Muscle layer of colon (tissue), 2 donors: Measurements from ENCODE around the gene SSC4D.
"Not testable (repeated sequence)": the region's sequence is repeated elsewhere in the genome, so short reads cannot be mapped to it uniquely, and the experiment has no call there.

Experiments
- H3K27ac ChIP-seq: one replicate; pipeline ENCODE4 v1.7.0; 2013; ENCODE audit warnings: low read depth, mild to moderate bottlenecking, low read length, moderate library complexity
- H3K27me3 ChIP-seq, 2 donors: one replicate each; pipeline ENCODE4 v1.7.0; 2013; ENCODE audit warnings: low read length in 2 of 2, mild to moderate bottlenecking in 2 of 2; ENCODE audit not compliant: insufficient read depth in 2 of 2, control insufficient read depth in 1 of 2
- H3K36me3 ChIP-seq: one replicate; pipeline ENCODE4 v1.7.0; 2013; ENCODE audit warnings: mild to moderate bottlenecking, low read length; ENCODE audit not compliant: insufficient read depth
- H3K4me1 ChIP-seq: one replicate; pipeline ENCODE4 v1.7.0; 2013; ENCODE audit warnings: mild to moderate bottlenecking, low read length; ENCODE audit not compliant: insufficient read depth
- H3K4me3 ChIP-seq, 2 donors: one replicate each; pipeline ENCODE4 v1.7.0; 2013; ENCODE audit warnings: low read length in 2 of 2, low read depth in 1 of 2, mild to moderate bottlenecking in 1 of 2, moderate library complexity in 1 of 2
- H3K9ac ChIP-seq: one replicate; pipeline ENCODE4 v1.7.0; 2013; ENCODE audit warnings: low read length
- H3K9me3 ChIP-seq: one replicate; pipeline ENCODE4 v1.7.0; 2013; ENCODE audit warnings: mild to moderate bottlenecking, low read length
- donor health status: abdominal sarcoma.
- donor health status: Adenocarcinoma of cecum.

The SSC4D gene

GRCh38 chr7:76428868-76429805 lies 19.6 kb upstream of the SSC4D start:
- Histone ChIP-seq H3K4me1 (no peaks in the 10 kb centered on the region), H3K27me3 (peaks cover 0 to 8% of the 10 kb centered on the region in 2 donors), H3K9me3 (no peaks in the 10 kb centered on the region), H3K27ac (no peak overlapping the region), H3K4me3 (no peak overlapping the region), H3K36me3 (no peaks in the 10 kb centered on the region), H3K9ac (no peak overlapping the region)

DNA sequence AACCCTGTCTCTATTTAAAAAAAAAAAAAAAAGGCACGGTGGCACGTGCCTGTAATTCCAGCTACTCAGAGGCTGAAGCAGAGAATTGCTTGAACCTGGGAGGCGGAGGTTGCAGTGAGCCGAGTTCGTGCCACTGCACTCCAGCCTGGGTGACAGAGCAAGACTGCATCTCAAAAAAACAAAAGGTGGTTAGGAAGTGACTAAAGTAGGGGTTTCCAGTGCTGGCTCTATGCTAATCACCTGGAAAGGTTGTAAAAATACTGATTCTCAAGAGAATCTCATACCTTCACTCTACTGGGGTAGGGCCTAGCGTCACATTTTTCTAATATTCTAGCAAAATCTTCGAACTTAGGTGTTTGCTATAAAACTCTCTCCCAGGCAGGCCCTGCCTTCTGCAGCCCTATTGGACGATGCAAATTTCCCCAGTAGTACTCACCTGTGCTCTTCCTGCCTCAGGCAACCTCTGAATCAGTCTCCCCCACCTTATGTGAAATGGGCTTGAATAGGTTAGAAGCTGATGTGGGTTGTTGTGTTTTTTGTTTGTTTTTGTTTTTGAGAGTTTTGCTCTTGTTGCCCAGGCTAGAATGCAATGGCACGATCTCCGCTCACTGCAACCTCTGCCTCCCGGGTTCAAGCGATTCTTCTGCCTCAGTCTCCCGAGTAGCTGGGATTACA lies 18.8 kb upstream of the SSC4D start:
- H3K4me3 ChIP-seq: no peak overlapping the region
- peaks cover 0 to 8% of the 10 kb centered on the region in 2 donors for H3K27me3 ChIP-seq
- no peaks in the 10 kb centered on the region for H3K4me1 ChIP-seq
- no peaks in the 10 kb centered on the region for H3K9me3 ChIP-seq
- H3K36me3 ChIP-seq: no peaks in the 10 kb centered on the region
- H3K27ac ChIP-seq: no peak overlapping the region
- H3K9ac ChIP-seq: no peak overlapping the region

GRCh38 chr7:76427635-76428034 lies 18.1 kb upstream of the SSC4D start:
- H3K9me3 ChIP-seq: no peaks in the 10 kb centered on the region
- H3K4me1 ChIP-seq: no peaks in the 10 kb centered on the region
- peaks cover 0 to 8% of the 10 kb centered on the region in 2 donors for H3K27me3 ChIP-seq
- no peak overlapping the region for H3K9ac ChIP-seq
- H3K4me3 ChIP-seq: no peak overlapping the region
- no peaks in the 10 kb centered on the region for H3K36me3 ChIP-seq
- H3K27ac ChIP-seq: no peak overlapping the region

DNA sequence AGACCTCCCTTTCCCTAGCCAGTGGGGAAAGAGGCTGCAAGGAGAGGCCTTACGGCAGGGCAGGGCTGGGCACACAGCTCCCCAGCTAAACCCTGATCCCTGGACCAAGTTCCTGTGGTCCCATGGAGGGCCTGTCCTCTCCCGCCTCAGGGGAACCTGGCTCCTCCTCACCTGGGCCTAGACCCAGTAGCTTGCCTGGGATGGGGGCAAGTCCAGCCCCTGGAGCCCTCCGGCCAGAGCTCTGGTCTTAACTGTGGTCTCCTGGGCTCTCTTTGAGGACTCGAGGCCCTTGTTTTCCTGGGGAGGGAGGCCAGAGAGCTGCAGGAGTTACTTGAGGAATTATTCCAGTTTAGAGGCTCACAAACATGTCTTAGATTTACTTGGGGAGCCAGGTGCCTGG lies 16.7 kb upstream of the SSC4D start:
- peaks cover 0 to 8% of the 10 kb centered on the region in 2 donors for H3K27me3 ChIP-seq
- H3K27ac ChIP-seq: no peak overlapping the region
- no peaks in the 10 kb centered on the region for H3K9me3 ChIP-seq
- no peak overlapping the region for H3K9ac ChIP-seq
- H3K4me1 ChIP-seq: no peaks in the 10 kb centered on the region
- H3K36me3 ChIP-seq: no peaks in the 10 kb centered on the region
- H3K4me3 ChIP-seq: no peak overlapping the region

GRCh38 chr7:76425558-76425957 lies 16.1 kb upstream of the SSC4D start:
- not testable (repeated sequence) for H3K4me1 ChIP-seq, H3K9ac ChIP-seq, H3K27ac ChIP-seq, H3K4me3 ChIP-seq, H3K36me3 ChIP-seq, H3K9me3 ChIP-seq, H3K27me3 ChIP-seq

GRCh38 chr7:76425156-76425555 lies 15.7 kb upstream of the SSC4D start:
- Histone ChIP-seq H3K9ac (no peak overlapping the region), H3K27me3 (peaks cover 0 to 8% of the 10 kb centered on the region in 2 donors), H3K36me3 (no peaks in the 10 kb centered on the region), H3K27ac (no peak overlapping the region), H3K9me3 (no peaks in the 10 kb centered on the region), H3K4me3 (no peak overlapping the region), H3K4me1 (no peaks in the 10 kb centered on the region)

DNA sequence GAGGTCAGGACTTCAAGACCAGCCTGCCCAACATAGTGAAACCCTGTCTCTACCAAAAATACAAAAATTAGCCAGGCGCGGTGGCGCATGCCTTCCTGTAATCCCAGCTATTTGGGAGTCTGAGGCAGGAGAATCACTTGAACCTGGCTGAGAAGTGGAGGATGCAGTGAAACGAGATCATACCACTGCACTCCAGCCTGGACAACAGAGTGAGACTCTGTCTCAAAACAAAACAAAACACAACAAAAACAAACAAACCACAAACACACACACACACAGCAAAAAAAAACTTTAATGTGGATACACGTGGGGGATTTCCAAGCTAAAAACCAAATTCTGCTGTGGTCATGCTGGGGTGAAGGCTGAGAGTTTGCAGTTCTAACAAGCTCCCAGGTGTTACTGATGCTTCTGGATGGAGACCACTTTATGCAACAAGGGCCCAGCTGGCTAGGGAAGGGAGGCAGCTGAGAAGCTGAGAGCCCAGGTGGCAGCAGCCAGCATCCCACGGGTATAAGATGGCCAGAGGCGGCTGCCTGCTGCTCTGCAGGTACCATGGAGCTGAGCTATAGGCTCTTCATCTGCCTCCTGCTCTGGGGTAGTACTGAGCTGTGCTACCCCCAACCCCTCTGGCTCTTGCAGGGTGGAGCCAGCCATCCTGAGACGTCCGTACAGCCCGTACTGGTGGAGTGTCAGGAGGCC lies 15.1 kb upstream of the SSC4D start, which contains the start of gene ZP3:
Gene ZP3, plus strand, starts transcription at position 538 of the 699 bp plus-strand sequence. Its CDS starts 15 bp downstream, at position 553.
- Histone ChIP-seq H3K27ac (no peak within 1 kb of the TSS), H3K36me3 (no peaks in the 10 kb centered on the region), H3K9me3 (no peaks in the 10 kb centered on the region), H3K4me3 (no peak within 1 kb of the TSS), H3K9ac (no peak within 1 kb of the TSS), H3K27me3 (peaks cover 0 to 8% of the 10 kb centered on the region in 2 donors), H3K4me1 (no peaks in the 10 kb centered on the region)

DNA sequence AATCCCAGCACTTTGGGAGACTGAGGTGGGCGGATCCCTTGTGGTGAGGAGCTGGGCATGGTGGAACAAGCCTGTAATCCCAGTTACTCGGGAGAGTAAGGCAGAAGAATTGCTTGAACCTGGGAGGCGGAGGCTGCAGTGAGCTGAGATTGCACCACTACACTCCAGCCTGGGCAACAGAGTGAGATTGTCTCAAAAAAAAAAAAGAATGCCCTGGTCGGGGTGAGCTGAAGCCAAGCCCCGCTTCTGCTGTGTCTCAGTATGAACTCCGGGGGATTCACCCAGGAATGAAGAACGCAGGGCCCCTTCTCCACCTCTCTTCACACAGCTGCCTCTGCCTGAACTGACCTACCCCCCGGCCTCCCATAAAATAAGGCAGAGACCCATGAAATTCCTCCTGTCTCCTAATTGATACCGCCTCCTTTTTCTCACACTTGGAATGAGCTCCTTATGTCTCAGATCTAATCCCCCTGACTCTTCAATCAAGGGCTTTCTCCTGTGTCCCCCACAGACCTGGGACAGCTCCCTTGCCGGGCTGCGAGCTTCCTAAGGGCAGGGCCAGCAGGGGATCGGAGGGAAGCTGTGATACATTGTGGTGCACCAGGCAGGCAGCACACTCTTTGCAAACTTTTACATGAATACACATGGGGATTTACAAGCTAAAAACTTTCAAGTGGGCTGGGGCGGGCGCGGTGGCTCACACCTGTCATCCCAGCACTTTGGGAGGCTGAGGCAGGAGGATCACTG lies 14.3 kb upstream of the SSC4D start:
- H3K9ac ChIP-seq: no peak overlapping the region
- H3K9me3 ChIP-seq: no peaks in the 10 kb centered on the region
- H3K4me3 ChIP-seq: no peak overlapping the region
- H3K27me3 ChIP-seq: peaks cover 0 to 8% of the 10 kb centered on the region in 2 donors
- no peaks in the 10 kb centered on the region for H3K36me3 ChIP-seq
- no peaks in the 10 kb centered on the region for H3K4me1 ChIP-seq
- no peak overlapping the region for H3K27ac ChIP-seq

- not testable (repeated sequence) for H3K9me3 ChIP-seq, H3K4me3 ChIP-seq, H3K27ac ChIP-seq, H3K4me1 ChIP-seq, H3K27me3 ChIP-seq, H3K9ac ChIP-seq, H3K36me3 ChIP-seq
These were observed 11.6 kb upstream of the SSC4D start for GRCh38 chr7:76421097-76421496.

GRCh38 chr7:76417654-76418310 lies 8.3 kb upstream of the SSC4D start:
- not testable (repeated sequence) for H3K9ac ChIP-seq, H3K36me3 ChIP-seq, H3K9me3 ChIP-seq, H3K4me1 ChIP-seq, H3K27ac ChIP-seq, H3K27me3 ChIP-seq, H3K4me3 ChIP-seq
